Measurements from ENCODE around the gene ACSL4. TPM values are rescaled to one million over a fixed set of nuclear protein-coding genes. Genes with fewer than 3 reads are reported as not detected.
"Not testable (repeated sequence)": the region's sequence is repeated elsewhere in the genome, so short reads cannot be mapped to it uniquely, and the experiment has no call there.

ACSL4 gene
- polyA plus RNA-seq, 1 of the 3 experiments (the other 2 are of a cell fraction) = 18.1 TPM

GRCh38 chrX:109638158-109638557, 94.9 kb downstream of the ACSL4 start (continued):
- TF ChIP-seq REST (IDR thresholded peaks at IDR 0.05; ENCODE audit: low read depth, low read length) = no peak
- TF ChIP-seq MEF2A (IDR thresholded peaks at IDR 0.05; ENCODE audit: borderline replicate concordance, low read depth) = no peak
- TF ChIP-seq JUND (IDR thresholded peaks at IDR 0.05) = no peak
- TF ChIP-seq NRF1 (IDR thresholded peaks at IDR 0.05; ENCODE audit: low read depth, low read length) = no peak
- no peak for TF ChIP-seq ZBTB33 (IDR thresholded peaks at IDR 0.05; ENCODE audit: borderline replicate concordance, low read depth)
- no peak for TF ChIP-seq FOSL2 (IDR thresholded peaks at IDR 0.05; ENCODE audit: borderline replicate concordance, low read depth)

GRCh38 chrX:109637477-109637876, 95.6 kb downstream of the ACSL4 start:
- H3K36me3 ChIP-seq (replicated peaks in 1 of 2; ENCODE audit: control insufficient read depth in 1 of 2, insufficient read depth in 2 of 2, low read length in 1 of 2); DNase-seq; CTCF ChIA-PET; POLR2A ChIA-PET; H3K9me2 ChIP-seq; H3K4me1 ChIP-seq (ENCODE audit: control insufficient read depth in 1 of 2, insufficient read depth in 2 of 2, low read depth in 1 of 2, low read length in 1 of 2); H3K4me2 ChIP-seq; H3K27me3 ChIP-seq (ENCODE audit: insufficient read depth); H3K9me3 ChIP-seq; H3K4me3 ChIP-seq (ENCODE audit: low read depth in 2 of 2, low read length in 1 of 2); H3K79me2 ChIP-seq (ENCODE audit: insufficient read depth); H3K9ac ChIP-seq; H4K20me1 ChIP-seq (ENCODE audit: insufficient read depth); H2AFZ ChIP-seq (ENCODE audit: low read depth); H3K27ac ChIP-seq (ENCODE audit: low read depth in 2 of 2, low read length in 1 of 2); H3F3A ChIP-seq (replicated peaks; ENCODE audit: insufficient read depth): not testable (repeated sequence)
- 71% methylated on average over 2 of the region's 2 CpGs for WGBS (ENCODE audit: low lambda C conversion rate)

GRCh38 chrX:109635146-109635545, 97.9 kb downstream of the ACSL4 start:
- Histone ChIP-seq H3K4me1 (ENCODE audit: control insufficient read depth in 1 of 2, insufficient read depth in 2 of 2, low read depth in 1 of 2, low read length in 1 of 2) (no peaks in the 10 kb centered on the region), H3K27me3 (ENCODE audit: insufficient read depth) (no peaks in the 10 kb centered on the region; the same call in 1 of the 2 replicates), H3K9me3 (no peaks in the 10 kb centered on the region), H3K4me2 (no peak overlapping the region), H3K79me2 (ENCODE audit: insufficient read depth) (no peaks in the 10 kb centered on the region), H3K4me3 (ENCODE audit: low read depth in 2 of 2, low read length in 1 of 2) (no peak overlapping the region), H3K36me3 (replicated peaks in 1 of 2; ENCODE audit: control insufficient read depth in 1 of 2, insufficient read depth in 2 of 2, low read length in 1 of 2) (no peaks in the 10 kb centered on the region), H3K9me2 (no peaks in the 10 kb centered on the region), H3K9ac (no peak overlapping the region), H2AFZ (ENCODE audit: low read depth) (no peak overlapping the region), H3F3A (replicated peaks; ENCODE audit: insufficient read depth) (no peaks in the 10 kb centered on the region), H4K20me1 (ENCODE audit: insufficient read depth) (no peaks in the 10 kb centered on the region), H3K27ac (ENCODE audit: low read depth in 2 of 2, low read length in 1 of 2) (no peak overlapping the region)
- ChIA-PET POLR2A (no interaction called here), CTCF (interaction anchor here (0.8 to 2.7 kb wide), 16 partner anchors 8 to 256 kb away, joined by 3 to 18 read pairs (median 5); no protein-coding TSS in a partner anchor)
- DNase-seq = peak; percentile 32
- peak; percentile 34; the same call in 1 of the 2 replicates for TF ChIP-seq RAD21 (IDR thresholded peaks at IDR 0.05; ENCODE audit: low read length)
- TF ChIP-seq EZH2phosphoT487 (IDR thresholded peaks at IDR 0.05; ENCODE audit: borderline replicate concordance, low read depth) = no peak
- peak; percentile 63 for TF ChIP-seq CTCF (IDR thresholded peaks at IDR 0.05)
- TF ChIP-seq USF1 (IDR thresholded peaks at IDR 0.05; ENCODE audit: borderline replicate concordance, low read depth) = no peak
- WGBS (ENCODE audit: low lambda C conversion rate) = 21% methylated on average over 3 of the region's 3 CpGs

All from SK-N-SH (cell line).